GM23338 (cell line): ENCODE measurements around the gene TPK1. TPM values are rescaled to one million over a fixed set of nuclear protein-coding genes. Genes with fewer than 3 reads are reported as not detected.

ENCODE experiments used
- ATAC-seq: fragments of 200-7000 bp; cut with Tn5 transposase; 3 replicates; pipeline ENCODE4 v1.9.1; 2020
- DNase-seq: peaks from one replicate; pipeline ENCODE4 v3.0.0-alpha.2; 2015; ENCODE audit warnings: low spot score
- H2AFZ ChIP-seq: fragments of 200-600 bp; sonication (generic); 2 replicates; pipeline ENCODE4 v1.8.0; 2016; ENCODE audit warnings: antibody characterized with exemption, mild to moderate bottlenecking, moderate library complexity
- H3F3A ChIP-seq: fragments of 200-600 bp; sonication (generic); replicated peaks from 2 replicates; pipeline ENCODE4 v1.8.0; 2017; ENCODE audit warnings: antibody characterized with exemption, mixed run types, low read depth
- H3K27ac ChIP-seq: fragments of 200-600 bp; sonication (generic); 2 replicates; pipeline ENCODE4 v1.6.1; 2016; ENCODE audit warnings: low read depth
- H3K27me3 ChIP-seq: fragments of 200-600 bp; sonication (generic); 2 replicates; pipeline ENCODE4 v1.8.0; 2016; ENCODE audit warnings: mild to moderate bottlenecking, mixed run types, moderate library complexity; ENCODE audit not compliant: insufficient read depth
- H3K36me3 ChIP-seq: fragments of 200-600 bp; sonication (generic); 2 replicates; pipeline ENCODE4 v1.8.0; 2016; ENCODE audit warnings: mild to moderate bottlenecking; ENCODE audit not compliant: insufficient read depth
- H3K4me1 ChIP-seq: fragments of 200-600 bp; sonication (generic); 2 replicates; pipeline ENCODE4 v1.8.0; 2016; ENCODE audit warnings: mild to moderate bottlenecking, moderate library complexity; ENCODE audit not compliant: insufficient read depth
- H3K4me2 ChIP-seq: fragments of 200-600 bp; sonication (generic); 2 replicates; pipeline ENCODE4 v1.7.1; 2017; ENCODE audit warnings: mixed run types
- H3K4me3 ChIP-seq: fragments of 200-600 bp; sonication (generic); 2 replicates; pipeline ENCODE4 v1.6.1; 2016; ENCODE audit warnings: mixed run types
- H3K79me2 ChIP-seq: fragments of 200-600 bp; sonication (generic); replicated peaks from 2 replicates; pipeline ENCODE4 v1.8.0; 2017; ENCODE audit warnings: mild to moderate bottlenecking; ENCODE audit not compliant: insufficient read depth
- H3K9me2 ChIP-seq: fragments of 200-600 bp; sonication (generic); 2 replicates; pipeline ENCODE4 v1.8.0; 2017; ENCODE audit not compliant: insufficient read depth
- H4K20me1 ChIP-seq: fragments of 200-600 bp; sonication (generic); replicated peaks from 2 replicates; pipeline ENCODE4 v1.8.0; 2017; ENCODE audit warnings: mild to moderate bottlenecking; ENCODE audit not compliant: insufficient read depth
- H3K27ac Mint-ChIP-seq: 2 replicates; pipeline ENCODE4 v1.8.0; 2020; ENCODE audit warnings: inconsistent platforms, mild to moderate bottlenecking, moderate library complexity, mixed read lengths
- H3K27me3 Mint-ChIP-seq: 3 replicates; pipeline ENCODE4 v1.8.0; 2022; ENCODE audit warnings: low read depth, mild to moderate bottlenecking, moderate library complexity, mixed read lengths, inconsistent platforms; ENCODE audit not compliant: insufficient read depth, poor library complexity
- H3K36me3 Mint-ChIP-seq: 3 replicates; pipeline ENCODE4 v1.8.0; 2021; ENCODE audit warnings: low read depth, mild to moderate bottlenecking, inconsistent platforms, moderate library complexity, mixed read lengths
- H3K4me1 Mint-ChIP-seq: 3 replicates; pipeline ENCODE4 v1.8.0; 2020; ENCODE audit warnings: mild to moderate bottlenecking, inconsistent platforms, mixed read lengths
- H3K4me3 Mint-ChIP-seq: 3 replicates; pipeline ENCODE4 v1.8.0; 2021; ENCODE audit warnings: moderate library complexity, mild to moderate bottlenecking, inconsistent platforms, mixed read lengths
- H3K9me3 Mint-ChIP-seq: 3 replicates; pipeline ENCODE4 v1.8.0; 2020; ENCODE audit warnings: moderate library complexity, mild to moderate bottlenecking, inconsistent platforms, mixed read lengths
- CREB1 ChIP-seq: fragments of 250-450 bp; sonication (Bioruptor Pico); IDR thresholded peaks from 2 replicates; pipeline ENCODE4 v1.5.0; 2020; ENCODE audit warnings: low read depth, mild to moderate bottlenecking, moderate library complexity
- CTCF ChIP-seq, 2 experiments: fragments of 200-600 bp in 1 of 2; sonication (generic) in 1 of 2; conservative IDR thresholded peaks; 2 replicates each; pipeline versions ENCODE4 v1.5.1 to v1.6.1; 2016 to 2017; ENCODE audit warnings: antibody characterized with exemption in 2 of 2, low read depth in 2 of 2, mild to moderate bottlenecking in 2 of 2, moderate library complexity in 1 of 2
- ETS1 ChIP-seq: IDR thresholded peaks from 2 replicates; pipeline ENCODE4 v1.6.1; 2016; ENCODE audit warnings: antibody characterized with exemption
- EZH2 ChIP-seq: fragments of 200-600 bp; sonication (generic); IDR thresholded peaks from one replicate; pipeline ENCODE4 v1.8.0; 2017; ENCODE audit warnings: antibody characterized with exemption, mild to moderate bottlenecking, low read depth; ENCODE audit not compliant: unreplicated experiment
- EZH2phosphoT487 ChIP-seq: fragments of 200-600 bp; sonication (generic); IDR thresholded peaks from one replicate; pipeline ENCODE4 v1.8.1; 2018; ENCODE audit warnings: antibody characterized with exemption; ENCODE audit not compliant: unreplicated experiment
- JUNB ChIP-seq: IDR thresholded peaks from one replicate; pipeline ENCODE4 v1.6.1; 2016; ENCODE audit warnings: antibody characterized with exemption; ENCODE audit not compliant: unreplicated experiment
- NANOG ChIP-seq: IDR thresholded peaks from 2 replicates; pipeline ENCODE4 v1.6.1; 2016; ENCODE audit warnings: antibody characterized with exemption, borderline replicate concordance
- POLR2AphosphoS5 ChIP-seq: IDR thresholded peaks from 2 replicates; pipeline ENCODE4 v1.6.1; 2016; ENCODE audit warnings: antibody characterized with exemption, low read depth
- REST ChIP-seq: IDR thresholded peaks from one replicate; pipeline ENCODE4 v1.6.1; 2018; ENCODE audit warnings: antibody characterized with exemption; ENCODE audit not compliant: unreplicated experiment
- STAT1 ChIP-seq: IDR thresholded peaks from one replicate; pipeline ENCODE4 v1.6.1; 2016; ENCODE audit warnings: antibody characterized with exemption; ENCODE audit not compliant: unreplicated experiment
- ZNF114 ChIP-seq: fragments of 250-450 bp; sonication (Bioruptor Pico); IDR thresholded peaks from 2 replicates; pipeline ENCODE4 v1.5.0; 2020; ENCODE audit warnings: mild to moderate bottlenecking, moderate library complexity
- ZNF331 ChIP-seq: fragments of 250-450 bp; sonication (Bioruptor Pico); IDR thresholded peaks from 2 replicates; pipeline ENCODE4 v1.5.0; 2020; ENCODE audit warnings: low read depth, mild to moderate bottlenecking, moderate library complexity
- ZNF462 ChIP-seq: fragments of 250-450 bp; sonication (Bioruptor Pico); IDR thresholded peaks from 2 replicates; pipeline ENCODE4 v1.5.0; 2020; ENCODE audit warnings: mild to moderate bottlenecking, moderate library complexity
- polyA plus RNA-seq: library from polyadenylated mRNA; unstranded; fragments of >200 nt; fragmentation: Nextera tagmentation; extraction: Ambion mirVana; gene quantifications from 2 replicates; pipeline ENCODE4 v1.2.1, GENCODE V29; 2016
- total RNA-seq: library from RNA; depleted of rRNA; stranded (reverse); fragments of >200 nt; shearing (Covaris generic); gene quantifications from 2 replicates; pipeline ENCODE4 v1.2.3, GENCODE V29; 2014

The TPK1 gene
- total and polyA plus RNA-seq, 2 experiments from 2014 or later: 2.6 to 2.9 TPM

- no peaks in the 10 kb centered on the region for H3K9me2 ChIP-seq
- H3K27me3 Mint-ChIP-seq: peaks cover 2% of the 10 kb centered on the region
- no peak overlapping the region for H3K27ac Mint-ChIP-seq
Observed at GRCh38 chr7:144723301-144723700, 112.6 kb downstream of the TPK1 start.

More at GRCh38 chr7:144723301-144723700, 112.6 kb downstream of the TPK1 start:
- no peak overlapping the region for H2AFZ ChIP-seq
- H3K27me3 ChIP-seq: no peaks in the 10 kb centered on the region
- Mint-ChIP-seq H3K4me1 (peaks cover 9% of the 10 kb centered on the region; the same call in 2 of the 3 replicates), H3K9me3 (peaks cover 17% of the 10 kb centered on the region), H3K36me3 (peaks cover 13% of the 10 kb centered on the region; the same call in 2 of the 3 replicates), H3K4me3 (no peak overlapping the region)
- H3F3A ChIP-seq: no peaks in the 10 kb centered on the region
- H3K4me3 ChIP-seq: no peak overlapping the region
- TF ChIP-seq POLR2AphosphoS5 (no peak), EZH2phosphoT487 (no peak), ZNF331 (CRISPR knock-in tag) (no peak), ETS1 (no peak), NANOG (no peak), EZH2 (no peak), STAT1 (no peak), CTCF (conservative IDR thresholded peaks at IDR 0.05; ENCODE audit: low read depth in 2 of 2) (no peak), ZNF462 (CRISPR knock-in tag) (no peak), CREB1 (CRISPR knock-in tag) (no peak), REST (no peak), JUNB (no peak), ZNF114 (CRISPR knock-in tag) (no peak)
- H3K4me1 ChIP-seq: peaks cover 7% of the 10 kb centered on the region; the same call in 1 of the 2 replicates
- no peaks in the 10 kb centered on the region for H3K79me2 ChIP-seq
- no peak overlapping the region for H3K27ac ChIP-seq
- H4K20me1 ChIP-seq: no peaks in the 10 kb centered on the region
- no peak overlapping the region for H3K4me2 ChIP-seq
- no peak for DNase-seq
- no peak for ATAC-seq
- H3K36me3 ChIP-seq: no peaks in the 10 kb centered on the region
